LNCaP clone FGC (cell line): ENCODE results near the gene STAG3.
"Not testable (repeated sequence)": the region's sequence is repeated elsewhere in the genome, so short reads cannot be mapped to it uniquely, and the experiment has no call there.

Experiments used
- DNase-seq: peaks from one replicate; pipeline ENCODE4 v3.0.0-alpha.2; 2011; ENCODE audit warnings: low read depth
- H3K4me3 ChIP-seq: 2 replicates; pipeline ENCODE4 v1.5.1; 2011; ENCODE audit warnings: mild to moderate bottlenecking, low read depth, low read length, control low read depth
- CTCF ChIP-seq: IDR thresholded peaks from 2 replicates; pipeline ENCODE4 v1.5.1; 2012; ENCODE audit warnings: mild to moderate bottlenecking; ENCODE audit not compliant: control insufficient read depth, insufficient read depth; ENCODE audit errors: extremely low read depth

Gene STAG3

DNA sequence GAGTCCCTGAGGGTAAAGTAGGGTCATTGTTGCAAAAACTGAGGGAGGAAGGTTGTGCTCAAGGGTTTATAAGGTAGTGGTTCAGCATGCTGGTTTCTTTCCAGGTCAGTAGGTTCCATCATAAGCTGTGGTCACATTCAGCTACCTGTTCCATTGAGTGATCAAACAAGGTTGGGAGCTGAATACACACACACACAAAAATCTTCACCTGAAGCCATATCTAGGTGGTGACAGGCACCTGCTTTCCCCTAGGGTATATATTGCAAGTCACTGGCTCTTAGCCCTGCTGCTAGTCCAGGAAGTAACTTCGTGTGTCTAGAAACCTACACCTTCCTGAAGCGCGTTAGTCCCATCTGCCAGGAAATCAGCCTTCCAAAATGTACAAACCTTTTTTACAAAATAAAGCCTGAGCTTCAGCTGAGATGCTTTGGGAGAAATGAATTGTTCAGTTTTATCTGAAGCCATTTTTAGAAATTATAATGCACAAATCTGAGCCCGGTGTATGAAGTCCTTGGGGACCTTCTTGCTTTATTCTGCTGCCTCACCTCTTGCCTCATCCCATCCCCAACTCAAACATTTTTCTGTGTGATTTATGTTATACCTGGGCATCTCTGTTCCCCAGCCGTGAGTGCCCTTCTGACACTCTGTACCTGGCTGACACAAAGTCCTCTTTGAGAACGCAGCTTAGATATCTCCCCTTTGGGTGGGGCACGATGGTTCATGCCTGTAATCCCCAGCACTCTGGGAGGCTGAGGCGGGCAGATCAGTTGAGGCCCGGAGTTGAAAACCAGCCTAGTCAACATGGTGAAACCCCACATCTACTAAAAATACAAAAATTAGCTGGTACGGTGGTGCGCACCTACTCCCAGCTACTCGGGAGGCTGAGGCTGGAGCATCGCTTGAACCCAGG, 39.6 kb upstream of the STAG3 start:
- DNase-seq: no peak
- no peak overlapping the region for H3K4me3 ChIP-seq
- TF ChIP-seq CTCF: no peak

DNA sequence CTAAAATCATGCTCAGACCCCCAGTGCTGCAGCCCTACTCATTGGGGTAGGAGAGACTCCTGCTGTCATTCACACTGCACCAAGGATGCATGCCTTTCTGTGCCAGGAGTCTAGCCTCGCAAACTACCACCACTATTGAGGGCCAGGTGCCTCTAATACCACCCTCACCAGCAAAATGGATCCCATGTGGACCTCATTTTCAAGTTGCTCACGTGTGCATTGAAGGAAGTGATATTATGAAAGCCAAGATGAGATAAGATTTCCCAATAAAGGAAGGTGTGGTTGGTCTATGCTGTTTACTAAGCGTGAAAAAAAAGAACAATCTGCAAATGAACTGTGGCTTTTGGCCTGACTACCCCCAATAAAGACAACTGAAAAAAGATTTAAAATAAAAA, 36.2 kb upstream of the STAG3 start:
- TF ChIP-seq CTCF: no peak
- H3K4me3 ChIP-seq: no peak overlapping the region
- DNase-seq: no peak

DNA sequence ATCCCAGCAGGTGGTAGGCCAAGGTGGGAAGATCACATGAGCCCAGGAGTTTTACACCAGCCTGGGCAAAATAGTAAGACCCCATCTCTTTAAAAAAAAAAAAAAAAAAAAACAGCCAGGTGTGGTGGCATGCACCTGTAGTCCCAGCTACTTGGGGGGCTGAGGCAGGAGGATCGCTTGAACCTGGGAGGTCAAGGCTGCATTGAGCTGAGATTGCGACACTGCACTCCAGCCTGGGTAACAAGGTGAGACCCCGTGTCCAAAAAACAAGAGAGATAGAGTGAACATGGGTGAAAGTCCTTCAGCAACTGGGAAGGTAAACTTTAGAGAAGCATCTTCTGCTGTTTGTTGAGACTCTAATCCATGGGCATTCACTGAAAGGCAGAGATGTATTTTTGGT, 35.3 kb upstream of the STAG3 start:
- H3K4me3 ChIP-seq: no peak overlapping the region
- TF ChIP-seq CTCF: no peak
- no peak for DNase-seq

DNA sequence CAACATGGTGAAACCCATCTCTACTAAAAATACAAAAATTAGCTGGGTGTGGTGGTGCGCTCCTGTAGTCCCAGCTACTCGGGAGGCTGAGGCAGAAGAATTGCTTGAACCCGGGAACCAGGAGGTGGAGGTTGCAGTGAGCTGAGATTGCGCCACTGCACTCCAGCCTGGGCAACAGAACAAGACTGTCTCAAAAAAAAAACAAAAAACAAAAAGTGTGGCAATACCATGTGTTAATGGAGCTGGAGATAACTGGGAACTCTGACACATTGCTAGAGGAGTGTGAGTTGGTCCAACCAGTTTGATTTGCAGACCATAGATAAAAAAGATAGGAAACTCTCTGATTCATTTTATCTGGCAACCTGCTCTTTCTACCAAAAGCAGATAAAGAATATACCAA, 31.4 kb upstream of the STAG3 start:
- not testable (repeated sequence) for H3K4me3 ChIP-seq, DNase-seq

DNA sequence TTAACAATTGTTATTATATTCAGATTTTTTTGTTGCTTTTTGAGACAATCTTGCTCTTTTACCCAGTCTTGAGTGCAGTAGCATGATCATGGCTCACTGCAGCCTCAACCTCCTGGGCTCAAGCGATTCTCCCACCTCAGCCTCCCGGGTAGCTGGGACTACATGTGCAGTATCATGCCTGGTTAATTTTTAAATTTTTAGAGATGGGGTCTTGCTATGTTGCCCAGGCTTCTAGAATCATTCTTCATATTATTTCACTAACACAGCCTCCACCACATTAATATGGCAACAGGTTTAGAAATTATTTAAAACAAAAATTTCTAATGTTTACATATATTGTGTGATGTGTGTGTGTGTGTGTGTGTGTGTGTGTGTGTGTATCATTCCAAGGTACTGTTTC, 30.4 kb upstream of the STAG3 start:
- H3K4me3 ChIP-seq: no peak overlapping the region
- no peak for TF ChIP-seq CTCF
- no peak for DNase-seq

- no peak for TF ChIP-seq CTCF
- DNase-seq: no peak
- peak overlapping the region; percentile 99 for H3K4me3 ChIP-seq
Measured at GRCh38 chr7:100148225-100148558, 29.5 kb upstream of the STAG3 start.

DNA sequence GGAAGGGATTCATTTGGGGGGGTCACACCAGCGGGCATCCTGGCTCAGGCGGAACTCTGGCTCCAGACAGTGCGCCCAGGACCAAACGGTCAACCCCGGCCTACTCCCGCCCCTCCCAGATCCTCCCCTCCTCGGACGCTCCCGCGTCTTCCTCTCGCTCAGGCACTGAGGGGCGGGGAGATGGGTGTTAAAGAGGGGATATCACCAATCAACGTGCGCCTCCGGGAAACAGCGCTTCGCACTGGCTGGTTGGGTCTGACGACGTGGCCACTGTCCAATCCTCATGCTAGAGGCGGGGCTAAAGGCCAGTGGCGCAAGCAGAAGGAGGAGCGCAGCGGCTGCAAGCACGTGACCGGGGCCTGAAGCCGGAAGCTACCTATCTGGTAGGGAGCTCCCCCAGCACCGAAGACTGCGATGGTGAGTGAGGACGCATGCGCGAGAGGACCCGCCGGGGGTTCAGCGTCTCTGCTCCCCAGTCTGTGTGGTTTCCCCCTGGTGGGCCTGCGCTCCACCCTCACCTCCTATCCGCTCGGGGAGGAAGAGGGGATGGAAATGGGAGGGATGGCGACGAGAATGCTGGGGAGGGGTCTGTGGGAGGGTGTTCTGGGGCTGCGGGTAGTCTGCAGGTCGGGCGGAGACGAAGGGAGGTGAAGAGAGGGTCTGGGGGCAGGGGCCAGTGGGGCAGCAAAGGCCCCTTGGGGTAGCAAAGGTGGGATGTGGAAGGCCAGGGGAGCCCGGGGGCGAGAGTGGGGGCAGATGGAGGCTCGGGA, 29.0 kb upstream of the STAG3 start, which contains the start of gene LAMTOR4:
Gene LAMTOR4 (plus strand): TSS at position 360 of the 770 bp plus-strand sequence. CDS start 55 bp downstream, at position 415.
- DNase-seq: peak; percentile 99
- no peak for TF ChIP-seq CTCF
- H3K4me3 ChIP-seq: peak within 1 kb of the TSS; percentile 99
